GM19463 (cell line): ENCODE data around the gene ONECUT1.

Experiments used
- ATAC-seq: cut with Tn5 transposase; IDR thresholded peaks from one replicate; pipeline ENCODE4 v1.9.1; 2021; ENCODE audit warnings: mild to moderate bottlenecking, moderate library complexity; ENCODE audit not compliant: unreplicated experiment

The ONECUT1 gene

GRCh38 chr15:52783929-52784798 is 6.0 kb downstream of the ONECUT1 start:
- ATAC-seq = peak; percentile 36

GRCh38 chr15:52783191-52783829 is 6.8 kb downstream of the ONECUT1 start:
- ATAC-seq = no peak

- no peak for ATAC-seq
These were observed 7.6 kb downstream of the ONECUT1 start for GRCh38 chr15:52782514-52782913.

GRCh38 chr15:52780172-52780980 is 9.8 kb downstream of the ONECUT1 start:
- peak; percentile 56 for ATAC-seq

- no peak for ATAC-seq
These were observed 11.7 kb downstream of the ONECUT1 start for GRCh38 chr15:52778457-52778856.

GRCh38 chr15:52772766-52773165 is 17.4 kb downstream of the ONECUT1 start:
- ATAC-seq = no peak

- no peak for ATAC-seq
These were observed 24.4 kb downstream of the ONECUT1 start for GRCh38 chr15:52765785-52766184.

- ATAC-seq = no peak
These were observed 25.4 kb downstream of the ONECUT1 start for GRCh38 chr15:52764731-52765130.

- no peak for ATAC-seq
These were observed 27.5 kb downstream of the ONECUT1 start for GRCh38 chr15:52762621-52763020.

GRCh38 chr15:52760562-52760961 is 29.6 kb downstream of the ONECUT1 start:
- no peak for ATAC-seq

GRCh38 chr15:52759969-52760368 is 30.2 kb downstream of the ONECUT1 start:
- no peak for ATAC-seq

- ATAC-seq = no peak
These were observed 32.6 kb downstream of the ONECUT1 start for GRCh38 chr15:52757496-52757895.

- ATAC-seq = no peak
These were observed 38.6 kb downstream of the ONECUT1 start for GRCh38 chr15:52751522-52751921.

- no peak for ATAC-seq
These were observed 40.9 kb downstream of the ONECUT1 start for GRCh38 chr15:52749258-52749657.

- no peak for ATAC-seq
These were observed 43.9 kb downstream of the ONECUT1 start for GRCh38 chr15:52746162-52746757.

GRCh38 chr15:52745326-52746161 is 44.6 kb downstream of the ONECUT1 start:
- ATAC-seq = no peak

GRCh38 chr15:52738311-52738710 is 51.8 kb downstream of the ONECUT1 start:
- no peak for ATAC-seq

GRCh38 chr15:52737720-52738119 is 52.4 kb downstream of the ONECUT1 start:
- no peak for ATAC-seq

- ATAC-seq = peak; percentile 86
These were observed 54.7 kb downstream of the ONECUT1 start for GRCh38 chr15:52735231-52736089.
